GM18519 (cell line): ENCODE data around the gene MOV10.
"Not testable (repeated sequence)": the region's sequence is repeated elsewhere in the genome, so short reads cannot be mapped to it uniquely, and the experiment has no call there.

Source experiments
- ATAC-seq: cut with Tn5 transposase; IDR thresholded peaks from one replicate; pipeline ENCODE4 v1.9.1; 2021; ENCODE audit warnings: mild to moderate bottlenecking, moderate library complexity; ENCODE audit not compliant: unreplicated experiment, low FRiP score

MOV10 gene, protein sequence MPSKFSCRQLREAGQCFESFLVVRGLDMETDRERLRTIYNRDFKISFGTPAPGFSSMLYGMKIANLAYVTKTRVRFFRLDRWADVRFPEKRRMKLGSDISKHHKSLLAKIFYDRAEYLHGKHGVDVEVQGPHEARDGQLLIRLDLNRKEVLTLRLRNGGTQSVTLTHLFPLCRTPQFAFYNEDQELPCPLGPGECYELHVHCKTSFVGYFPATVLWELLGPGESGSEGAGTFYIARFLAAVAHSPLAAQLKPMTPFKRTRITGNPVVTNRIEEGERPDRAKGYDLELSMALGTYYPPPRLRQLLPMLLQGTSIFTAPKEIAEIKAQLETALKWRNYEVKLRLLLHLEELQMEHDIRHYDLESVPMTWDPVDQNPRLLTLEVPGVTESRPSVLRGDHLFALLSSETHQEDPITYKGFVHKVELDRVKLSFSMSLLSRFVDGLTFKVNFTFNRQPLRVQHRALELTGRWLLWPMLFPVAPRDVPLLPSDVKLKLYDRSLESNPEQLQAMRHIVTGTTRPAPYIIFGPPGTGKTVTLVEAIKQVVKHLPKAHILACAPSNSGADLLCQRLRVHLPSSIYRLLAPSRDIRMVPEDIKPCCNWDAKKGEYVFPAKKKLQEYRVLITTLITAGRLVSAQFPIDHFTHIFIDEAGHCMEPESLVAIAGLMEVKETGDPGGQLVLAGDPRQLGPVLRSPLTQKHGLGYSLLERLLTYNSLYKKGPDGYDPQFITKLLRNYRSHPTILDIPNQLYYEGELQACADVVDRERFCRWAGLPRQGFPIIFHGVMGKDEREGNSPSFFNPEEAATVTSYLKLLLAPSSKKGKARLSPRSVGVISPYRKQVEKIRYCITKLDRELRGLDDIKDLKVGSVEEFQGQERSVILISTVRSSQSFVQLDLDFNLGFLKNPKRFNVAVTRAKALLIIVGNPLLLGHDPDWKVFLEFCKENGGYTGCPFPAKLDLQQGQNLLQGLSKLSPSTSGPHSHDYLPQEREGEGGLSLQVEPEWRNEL

DNA sequence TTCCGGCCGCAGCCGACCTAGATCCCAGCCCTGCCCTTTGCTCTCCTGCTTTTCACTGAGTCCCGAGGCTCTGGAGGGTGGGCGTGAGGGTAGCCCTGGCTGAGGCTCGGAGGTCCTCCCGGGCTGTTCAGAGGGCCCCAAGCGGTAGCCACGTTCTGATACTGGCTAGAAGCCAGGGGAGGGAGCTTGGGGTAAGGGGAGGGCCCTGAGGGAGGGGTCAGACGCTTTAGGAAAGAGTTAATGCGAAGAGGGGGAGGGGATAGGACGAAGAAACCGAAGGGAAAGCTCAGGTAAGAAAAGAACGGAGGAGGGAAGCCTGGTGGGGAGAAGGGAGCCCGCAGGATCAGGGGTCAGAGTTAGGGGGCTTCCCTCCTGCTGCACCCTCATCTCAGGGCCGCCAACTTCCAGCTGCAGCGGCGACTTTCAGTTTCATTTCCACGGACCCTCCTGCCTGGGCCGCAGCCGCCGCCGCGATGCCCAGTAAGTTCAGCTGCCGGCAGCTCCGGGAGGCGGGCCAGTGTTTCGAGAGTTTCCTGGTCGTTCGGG, at the start of gene MOV10:
Gene MOV10 (plus strand): TSS at position 220 of the 546 bp plus-strand sequence. CDS start 254 bp downstream, at position 474.
- no peak for ATAC-seq

DNA sequence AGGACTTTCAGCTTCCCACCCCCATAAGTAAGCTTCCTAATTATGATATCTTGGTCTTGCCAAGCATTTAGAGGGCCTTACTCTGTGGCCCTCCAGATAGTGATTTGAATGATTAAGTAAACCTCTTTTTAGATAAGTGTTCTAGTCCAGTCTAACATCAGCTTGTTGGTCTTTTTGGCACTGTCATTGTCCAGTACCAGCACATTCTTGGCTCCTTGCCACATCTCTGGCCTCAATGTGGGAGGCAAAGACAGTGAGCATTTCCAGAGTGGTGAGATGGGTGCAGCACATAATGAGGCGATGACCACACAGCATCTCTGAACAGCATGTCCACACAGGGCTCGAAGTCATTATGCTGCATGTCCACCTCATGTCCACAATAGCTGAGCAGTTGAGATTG, 48.8 kb upstream of the MOV10 start:
- no peak for ATAC-seq

DNA sequence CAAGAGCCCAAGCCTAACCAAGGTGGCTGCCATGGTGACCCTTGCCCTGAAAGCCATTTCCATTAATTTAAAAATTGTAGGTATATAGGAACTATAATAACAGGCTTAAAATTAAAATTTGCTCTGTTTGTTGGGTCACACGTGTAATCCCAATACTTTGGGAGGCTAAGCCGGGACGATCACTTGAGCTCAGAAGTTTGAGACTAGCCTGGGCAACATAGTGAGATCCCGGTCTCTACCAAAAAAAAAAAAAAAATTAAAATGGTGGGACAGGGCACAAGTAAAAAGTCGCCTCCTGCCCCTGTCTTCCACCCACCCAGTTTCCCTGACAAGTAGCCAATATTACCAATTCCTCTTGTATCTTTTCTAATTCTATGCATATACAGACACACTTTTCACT, 48.3 kb upstream of the MOV10 start:
- no peak for ATAC-seq

DNA sequence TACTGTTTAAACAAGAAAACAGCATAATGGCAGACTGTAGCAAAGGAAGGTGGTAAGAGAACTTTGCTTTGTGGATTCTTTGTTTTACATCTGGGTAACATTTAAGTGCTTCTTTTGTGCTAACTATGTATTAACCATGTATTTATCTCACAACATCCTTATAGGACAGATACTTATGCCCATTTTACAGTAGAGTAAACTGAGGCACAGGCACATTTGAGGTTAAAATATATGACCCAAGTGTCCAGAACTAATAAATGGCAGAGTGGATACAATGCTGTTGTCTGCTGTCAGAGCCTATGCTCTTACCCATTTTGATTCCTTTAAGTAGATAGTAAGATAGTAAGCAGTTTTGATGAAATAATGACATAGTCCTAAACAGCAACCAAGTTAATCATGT, 47.6 kb upstream of the MOV10 start:
- ATAC-seq = no peak

DNA sequence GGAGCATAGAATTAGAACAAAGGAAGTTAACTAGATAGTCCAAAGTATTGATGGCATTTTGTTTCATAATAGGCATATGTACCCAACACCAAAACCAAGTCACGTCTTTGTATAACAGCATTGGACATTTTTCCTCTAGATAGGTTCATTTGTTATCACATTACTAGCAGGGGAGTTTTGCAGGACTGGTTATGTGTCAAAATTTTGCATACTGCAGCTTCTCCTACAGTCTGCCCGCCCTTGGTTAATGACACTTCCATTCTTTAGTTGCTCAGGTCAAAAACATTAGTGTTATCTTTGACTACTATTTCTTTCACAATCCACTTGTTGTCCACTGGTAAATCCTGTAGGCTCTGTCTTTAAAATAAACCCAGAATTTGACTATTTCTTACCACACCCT, 45.9 kb upstream of the MOV10 start:
- no peak for ATAC-seq

DNA sequence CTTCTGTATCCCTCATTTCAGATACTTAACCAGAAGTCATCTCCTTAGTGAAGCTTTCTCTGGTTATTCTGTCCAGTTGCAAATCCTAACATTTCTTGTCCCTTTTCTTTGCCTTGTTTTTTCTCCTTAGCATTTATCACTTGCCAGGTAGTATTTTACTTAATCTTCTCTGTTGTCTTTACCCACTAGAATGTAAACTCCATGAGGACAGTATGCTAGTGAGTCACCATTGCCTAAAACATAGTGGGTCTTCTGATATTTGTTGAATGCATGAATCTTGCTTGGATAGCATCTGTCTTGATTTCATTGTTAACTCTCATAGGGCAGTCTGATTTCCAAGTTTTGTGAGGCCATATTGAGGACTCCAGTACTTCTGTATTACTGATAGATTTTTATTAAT, 45.2 kb upstream of the MOV10 start:
- ATAC-seq = no peak

DNA sequence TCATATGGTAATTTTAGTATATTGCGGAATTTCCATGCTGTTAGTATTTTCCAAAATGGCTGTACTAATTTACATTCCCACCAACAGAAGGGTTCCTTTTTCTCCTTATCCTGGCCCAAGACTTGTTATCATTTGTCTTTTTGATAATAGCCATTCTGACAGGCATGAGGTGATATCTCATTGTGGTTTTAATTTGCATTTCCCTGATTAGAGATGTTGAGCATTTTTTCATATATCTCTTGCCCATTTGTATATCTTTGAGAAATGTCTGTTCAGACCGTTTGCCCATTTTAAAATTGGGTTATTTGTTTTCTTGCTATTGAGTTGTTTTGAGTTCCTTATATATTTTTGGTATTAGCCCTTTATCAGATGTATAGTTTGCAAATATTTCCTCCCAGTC, 40.8 kb upstream of the MOV10 start:
- no peak for ATAC-seq

DNA sequence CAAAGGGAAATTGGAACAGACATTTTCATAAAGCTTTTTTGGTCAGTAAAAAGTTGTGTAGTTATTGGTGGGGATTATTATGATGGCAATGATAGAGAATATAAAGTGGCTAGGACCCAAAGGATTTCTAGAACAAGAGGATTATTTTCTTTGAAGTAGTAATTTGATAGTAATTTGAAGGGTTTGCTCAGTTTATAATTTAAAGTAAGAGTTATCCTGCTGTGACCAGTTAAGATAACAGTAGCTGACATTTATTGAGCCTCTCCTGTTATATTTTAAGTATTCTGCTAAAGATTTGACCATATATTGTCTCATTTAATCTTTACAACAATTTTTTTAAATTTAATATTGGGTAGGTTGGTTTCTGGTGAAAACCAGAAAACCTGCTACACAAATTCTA, 40.1 kb upstream of the MOV10 start:
- no peak for ATAC-seq

DNA sequence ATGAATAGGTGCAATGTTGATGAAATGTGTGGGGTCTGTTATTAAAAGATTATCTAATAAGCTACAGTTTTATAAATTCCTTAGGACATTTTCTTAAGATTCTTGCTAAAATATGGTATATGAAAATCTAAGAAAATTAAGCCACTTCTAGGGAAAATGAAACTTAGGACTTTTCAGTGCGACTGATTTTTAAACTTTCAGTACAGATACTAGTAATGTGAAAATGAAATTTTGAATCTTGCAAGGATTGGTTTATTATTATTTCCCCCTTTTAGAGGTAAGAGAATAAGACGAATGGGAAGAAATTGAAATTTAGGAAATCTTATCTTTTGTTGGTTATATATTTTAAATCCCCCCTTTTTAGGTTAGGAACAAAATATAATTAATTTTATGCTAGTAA, 38.4 kb upstream of the MOV10 start:
- ATAC-seq = no peak

DNA sequence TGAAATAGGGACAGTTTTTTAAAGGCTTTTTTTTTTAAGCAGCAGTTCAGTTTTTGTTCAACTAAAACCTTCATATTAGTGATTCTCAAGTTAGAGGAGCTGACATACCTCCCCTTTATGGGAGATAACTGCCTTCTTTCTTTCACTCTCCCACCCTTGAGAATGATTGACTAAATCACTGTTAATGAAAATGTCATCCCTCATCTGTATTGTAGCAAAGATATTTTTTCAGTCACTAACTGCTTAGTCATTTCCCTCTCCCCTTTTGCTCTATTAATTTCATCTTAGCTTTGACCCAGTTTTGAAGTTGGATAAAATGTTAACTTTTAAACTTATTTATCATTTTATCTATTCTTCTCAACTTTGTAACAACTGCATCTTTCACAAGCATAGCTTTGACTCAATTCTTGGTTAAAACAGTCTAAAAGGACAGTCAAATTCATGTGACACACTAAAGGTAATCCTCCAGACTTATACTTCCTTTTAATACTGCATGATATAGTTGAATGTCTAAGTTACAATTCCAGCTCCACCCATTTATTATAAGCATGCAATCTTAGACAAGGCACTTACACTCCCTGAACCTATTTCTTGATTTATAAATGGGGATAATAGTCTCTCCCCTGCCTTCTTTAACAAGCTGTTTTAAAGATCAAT, 37.7 kb upstream of the MOV10 start:
- ATAC-seq = no peak

DNA sequence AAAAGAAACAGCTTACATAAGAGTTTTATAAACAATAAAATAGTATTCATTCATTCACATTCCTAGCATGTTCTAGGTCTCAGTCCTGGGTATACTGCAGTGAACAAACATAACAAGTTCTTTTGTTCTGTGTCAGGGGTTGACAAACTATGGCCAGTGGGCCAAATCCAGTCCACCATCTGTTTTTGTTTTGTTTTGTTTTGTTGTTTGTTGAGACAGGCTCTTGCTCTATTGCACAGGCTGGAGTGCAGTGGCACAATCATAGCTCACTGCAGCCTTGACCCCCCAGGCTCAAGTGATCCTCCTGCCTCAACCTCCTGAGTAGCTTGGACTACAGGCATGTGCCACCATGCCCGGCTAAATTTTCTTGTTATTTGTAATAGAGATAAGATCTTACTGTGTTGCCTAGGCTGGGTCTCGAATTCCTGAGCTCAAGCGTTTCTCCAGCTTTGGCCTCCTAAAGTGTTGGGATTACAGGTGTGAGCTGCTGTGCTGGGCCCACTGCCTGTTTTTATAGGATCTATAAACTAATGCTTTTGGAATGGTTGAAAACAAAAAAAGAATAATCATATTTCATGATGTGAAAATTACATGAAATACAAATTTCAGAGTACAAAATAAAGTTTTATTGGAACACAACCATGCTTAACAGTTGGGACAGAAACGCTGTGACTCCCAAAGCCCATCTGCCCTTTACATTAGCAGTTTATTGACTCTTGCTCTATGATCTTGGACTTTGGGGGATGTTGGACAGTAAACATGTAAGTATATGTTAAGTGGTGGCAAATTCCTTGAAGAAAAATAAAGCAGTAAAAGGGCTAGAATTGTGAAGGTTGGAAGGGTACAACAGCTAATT, 37.0 kb upstream of the MOV10 start:
- no peak for ATAC-seq

DNA sequence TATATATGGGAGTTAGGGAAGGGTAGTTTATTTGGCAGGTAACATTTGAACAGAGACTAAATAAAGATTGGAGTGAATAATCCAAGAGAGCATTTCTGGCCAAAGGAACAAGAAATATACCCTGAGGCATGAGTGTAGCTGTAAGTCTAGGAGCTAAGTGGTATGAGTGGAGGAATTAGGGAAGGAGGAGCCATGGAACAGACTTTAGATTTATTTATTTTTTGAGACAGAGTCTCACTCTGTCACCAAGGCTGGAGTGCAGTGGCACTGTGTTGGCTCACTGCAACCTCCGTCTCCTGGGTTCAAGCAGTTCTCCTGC, 36.4 kb upstream of the MOV10 start:
- ATAC-seq = no peak

DNA sequence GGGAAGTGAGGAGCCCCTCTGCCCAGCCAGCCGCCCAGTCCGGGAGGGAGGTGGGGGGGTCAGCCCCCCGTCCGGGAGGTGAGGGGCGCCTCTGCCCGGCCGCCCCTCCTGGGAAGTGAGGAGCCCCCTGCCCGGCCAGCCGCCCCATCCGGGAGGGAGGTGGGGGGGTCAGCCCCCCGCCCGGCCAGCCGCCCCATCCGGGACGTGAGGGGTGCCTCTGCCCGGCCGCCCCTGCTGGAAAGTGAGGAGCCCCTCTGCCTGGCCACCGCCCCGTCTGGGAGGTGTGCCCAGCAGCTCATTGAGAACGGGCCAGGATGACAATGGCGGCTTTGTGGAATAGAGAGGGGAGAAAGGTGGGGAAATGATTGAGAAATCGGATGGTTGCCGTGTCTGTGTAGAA, 34.0 kb upstream of the MOV10 start:
- not testable (repeated sequence) for ATAC-seq

DNA sequence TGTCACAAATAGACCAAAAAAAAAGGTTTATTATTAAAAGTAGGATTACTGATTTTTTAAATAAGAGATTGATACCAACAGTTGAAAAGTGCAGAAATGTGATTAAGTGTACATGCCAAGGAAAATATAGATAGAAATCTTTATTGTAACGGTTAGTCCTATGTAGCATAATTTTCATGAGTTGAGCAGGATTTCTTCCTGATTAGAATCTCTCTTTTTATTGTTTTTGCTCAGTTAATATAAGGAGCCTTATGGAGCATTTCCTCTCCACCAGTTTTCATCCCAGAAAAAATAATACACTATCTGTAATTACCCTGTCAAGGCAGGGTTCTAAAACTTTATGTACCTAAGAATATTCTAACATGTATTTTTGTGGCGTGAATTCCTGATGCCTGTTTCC, 31.4 kb upstream of the MOV10 start:
- no peak for ATAC-seq

DNA sequence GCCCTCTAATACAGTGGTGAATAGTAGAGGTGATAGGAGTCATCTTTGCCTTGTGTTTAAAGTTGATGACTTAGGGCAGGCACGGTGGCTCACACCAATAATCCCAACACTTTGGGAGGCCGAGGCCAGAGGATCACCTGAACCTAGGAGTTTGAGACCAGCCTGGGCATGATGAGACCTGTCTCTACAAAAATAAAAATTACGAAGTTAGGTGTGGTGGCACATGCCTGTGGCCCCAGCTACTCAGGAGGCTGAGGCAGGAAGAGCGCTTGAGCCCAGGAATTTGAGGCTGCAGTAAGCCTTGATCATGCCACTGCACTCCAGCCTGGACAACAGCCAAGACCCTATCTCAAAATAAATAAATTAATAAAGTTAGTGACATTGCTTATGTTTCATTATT, 28.2 kb upstream of the MOV10 start:
- no peak for ATAC-seq

DNA sequence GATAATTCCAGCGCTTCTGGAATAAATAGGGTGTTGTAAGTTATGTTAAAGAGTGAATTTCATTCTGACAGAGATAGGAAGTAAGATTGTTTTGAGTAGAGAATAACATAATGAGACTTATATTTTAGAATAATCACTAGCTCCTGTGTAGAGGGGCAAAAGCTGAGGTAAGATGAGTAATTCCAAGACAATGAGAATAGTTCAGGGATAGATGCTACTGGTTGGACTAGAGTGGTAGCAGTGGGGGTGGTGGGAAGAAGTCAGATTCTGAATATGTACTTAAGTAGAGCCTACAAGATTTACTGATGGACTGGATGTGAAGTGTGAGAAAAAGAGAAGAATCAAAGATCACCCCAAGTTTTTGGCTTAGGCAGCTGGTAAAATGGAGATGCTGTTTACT, 23.3 kb upstream of the MOV10 start:
- ATAC-seq = no peak

DNA sequence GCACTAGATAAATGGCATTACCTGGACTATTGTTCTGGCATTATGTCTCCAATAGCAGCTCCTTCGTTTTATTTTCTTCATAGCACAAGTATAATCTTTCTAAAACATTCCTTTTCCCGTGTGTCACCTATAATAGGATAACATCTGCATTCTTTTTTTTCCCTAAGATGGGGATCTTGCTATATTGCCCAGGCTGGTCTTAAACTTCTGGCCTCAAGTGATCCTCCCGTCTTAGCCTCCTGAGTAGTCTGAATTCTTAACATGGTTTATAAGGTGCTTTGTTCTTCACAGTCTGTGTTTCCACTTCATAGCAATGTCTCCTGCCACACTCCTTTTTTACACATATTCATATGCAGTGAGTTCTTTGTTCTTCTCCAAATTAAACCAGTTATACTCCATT, 8.6 kb upstream of the MOV10 start:
- ATAC-seq = no peak

DNA sequence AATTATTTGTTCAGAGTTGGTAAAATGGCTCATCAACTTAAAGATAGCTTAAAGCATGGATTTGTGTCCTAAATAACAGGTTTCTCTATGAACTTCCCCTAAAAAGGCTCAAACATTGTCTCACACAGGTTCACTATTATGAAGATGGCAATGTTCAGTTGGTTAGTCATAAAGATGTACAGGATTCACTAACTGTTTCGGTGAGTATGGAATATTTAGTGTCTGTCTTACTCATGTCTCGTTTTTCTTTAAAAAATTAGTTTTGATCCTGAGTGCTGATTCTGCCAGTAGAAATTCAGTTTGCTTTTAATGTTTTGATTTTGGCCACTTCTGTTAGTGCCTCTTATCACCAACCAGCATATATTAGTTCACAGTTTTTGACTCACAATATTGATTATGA, 7.5 kb upstream of the MOV10 start:
- no peak for ATAC-seq

DNA sequence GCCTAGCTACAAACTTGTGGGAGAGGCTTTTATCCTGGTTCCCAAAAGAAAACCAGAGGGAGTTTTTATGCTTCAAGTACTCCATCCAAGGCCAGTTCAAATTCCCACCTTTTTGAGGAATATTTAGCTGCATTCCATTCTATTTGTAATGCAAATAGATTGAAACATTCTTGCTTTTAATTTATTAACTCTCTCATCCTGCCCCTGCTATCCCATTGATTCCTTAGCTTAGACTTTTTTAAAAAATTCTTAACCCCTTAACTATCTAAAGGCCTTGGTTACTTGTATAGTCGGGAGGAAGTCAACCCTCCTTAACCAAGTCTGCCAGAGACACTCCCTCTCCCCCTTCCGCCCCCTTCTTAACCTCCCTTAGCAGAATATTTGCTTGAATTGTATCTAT, 2.5 kb upstream of the MOV10 start:
- no peak for ATAC-seq

DNA sequence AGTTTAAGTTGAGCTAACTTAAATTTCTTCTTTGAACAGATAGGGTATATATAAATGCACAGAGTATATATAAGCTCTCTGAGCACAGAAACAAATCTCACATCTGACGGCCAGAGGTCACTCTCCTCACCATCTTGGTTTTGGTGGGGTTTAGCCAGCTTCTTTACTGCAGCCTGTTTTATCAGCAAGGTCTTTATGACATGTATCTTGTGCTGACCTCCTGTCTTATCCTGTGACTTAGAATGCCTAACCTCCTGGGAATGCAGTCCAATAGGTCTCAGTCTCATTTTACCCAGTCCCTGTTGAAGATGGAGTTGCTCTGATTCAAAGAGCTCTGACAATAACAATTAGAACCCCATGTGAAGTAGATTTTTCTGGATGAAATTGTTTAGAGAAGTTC, 1.6 kb upstream of the MOV10 start:
- ATAC-seq = no peak
